Middle frontal gyrus (tissue), 1 donor: Measurements from ENCODE around the gene NCAM2.

ENCODE experiments used
- DNase-seq: peaks from one replicate; pipeline ENCODE4 v3.0.0-alpha.2; 2015; ENCODE audit warnings: low spot score; ENCODE audit errors: extremely low spot score

NCAM2 gene

DNA sequence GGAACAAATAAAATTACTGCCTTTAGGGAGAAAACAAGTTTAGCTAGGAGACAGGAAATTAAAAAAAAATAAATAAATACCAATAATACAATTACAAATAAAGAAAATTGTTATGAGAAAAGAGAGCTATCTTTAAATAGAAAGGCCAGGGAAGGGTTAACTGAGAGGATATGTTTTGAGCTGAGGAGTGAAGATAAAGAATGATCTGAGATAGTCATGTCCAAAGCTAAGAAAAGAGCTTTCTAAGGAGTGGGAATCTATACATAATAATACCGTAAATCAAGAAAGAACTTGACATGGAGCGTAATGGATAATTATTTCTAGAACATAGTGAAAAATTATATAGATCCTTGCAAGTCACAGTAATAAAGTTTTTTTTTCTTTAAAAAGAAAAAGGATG lies 176.5 kb downstream of the NCAM2 start:
- DNase-seq: no peak

DNA sequence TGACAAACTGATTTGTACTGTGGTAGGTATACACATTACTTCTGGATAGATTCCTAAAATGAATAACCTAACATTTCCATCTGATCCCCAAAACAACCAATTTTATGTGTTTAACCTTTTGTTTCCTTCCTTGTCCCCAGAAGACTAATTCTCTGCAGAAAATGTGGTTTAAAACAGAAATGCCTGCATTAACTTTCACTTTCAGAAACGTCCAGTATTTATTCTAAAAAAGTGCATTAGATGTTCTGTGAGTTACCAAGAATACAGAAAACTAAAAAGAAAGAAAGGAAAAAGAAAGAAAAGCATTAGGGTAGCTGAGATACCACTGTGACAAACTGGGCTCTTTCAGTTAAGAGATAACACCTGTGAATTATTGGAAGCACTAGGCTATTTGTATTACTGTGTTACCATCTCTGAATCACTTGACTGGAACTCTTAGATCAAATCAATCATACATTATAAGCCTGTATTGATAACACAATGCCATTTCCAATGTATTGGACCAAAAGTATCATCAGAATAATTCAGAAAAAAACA lies 177.7 kb downstream of the NCAM2 start:
- DNase-seq: no peak

DNA sequence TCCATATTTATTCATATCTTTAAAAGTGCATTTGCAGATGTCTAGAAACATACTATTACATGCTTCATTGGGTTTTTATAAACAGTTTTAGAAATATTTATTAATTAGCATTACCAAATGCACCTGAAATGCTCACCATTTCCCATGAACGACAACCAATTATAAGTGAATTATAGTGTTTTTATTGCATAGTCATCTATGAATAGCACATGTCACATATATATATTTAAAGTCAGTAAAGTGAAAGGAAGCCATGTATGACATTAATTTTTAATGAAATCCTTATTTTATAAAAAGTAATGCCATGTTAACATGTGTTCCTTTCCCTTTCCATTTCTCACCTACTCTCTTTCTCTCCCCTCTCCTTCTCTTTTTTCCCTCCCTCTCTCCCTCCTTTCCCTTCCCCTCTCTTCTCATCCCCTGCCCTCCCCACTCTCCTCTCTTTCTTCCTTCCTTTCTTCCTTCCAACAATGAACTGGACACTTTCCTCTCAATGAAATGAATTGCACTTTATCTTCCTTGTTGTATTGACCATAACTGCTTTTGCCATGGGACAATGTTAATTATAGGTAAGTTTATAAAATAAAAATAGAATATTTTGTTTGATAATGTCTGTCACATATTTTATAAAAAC lies 179.3 kb downstream of the NCAM2 start:
- no peak for DNase-seq

DNA sequence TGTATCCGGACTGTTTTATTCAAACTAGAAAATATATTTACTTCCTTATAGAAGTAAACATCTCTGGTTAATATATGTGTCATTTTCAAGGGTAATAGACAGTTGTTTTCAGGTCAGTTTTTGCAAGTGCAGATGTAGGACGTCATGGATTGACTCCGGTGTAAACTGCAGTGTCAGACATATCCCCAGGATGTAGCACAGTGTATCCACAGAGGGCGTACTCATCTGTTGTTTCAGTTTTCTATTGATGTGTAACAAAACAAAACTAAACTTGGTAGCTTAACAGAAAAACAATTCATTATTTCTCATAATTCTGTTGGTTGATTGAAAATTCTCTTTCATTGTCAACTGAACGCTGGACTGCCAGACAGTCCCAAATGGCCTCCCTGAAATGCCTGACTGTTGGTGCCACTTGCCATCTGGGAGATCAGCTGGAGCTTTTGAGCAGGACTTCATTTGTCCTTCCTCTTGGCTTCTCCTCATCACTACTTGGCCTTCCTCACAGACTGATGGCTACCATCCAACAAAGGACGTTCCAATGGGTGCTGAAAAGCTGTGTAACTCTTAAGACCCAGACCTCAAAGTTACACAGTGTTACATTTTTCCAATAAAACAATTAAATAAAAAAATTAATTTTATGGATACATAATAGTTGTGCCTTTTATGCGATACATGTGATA lies 181.6 kb downstream of the NCAM2 start:
- no peak for DNase-seq

DNA sequence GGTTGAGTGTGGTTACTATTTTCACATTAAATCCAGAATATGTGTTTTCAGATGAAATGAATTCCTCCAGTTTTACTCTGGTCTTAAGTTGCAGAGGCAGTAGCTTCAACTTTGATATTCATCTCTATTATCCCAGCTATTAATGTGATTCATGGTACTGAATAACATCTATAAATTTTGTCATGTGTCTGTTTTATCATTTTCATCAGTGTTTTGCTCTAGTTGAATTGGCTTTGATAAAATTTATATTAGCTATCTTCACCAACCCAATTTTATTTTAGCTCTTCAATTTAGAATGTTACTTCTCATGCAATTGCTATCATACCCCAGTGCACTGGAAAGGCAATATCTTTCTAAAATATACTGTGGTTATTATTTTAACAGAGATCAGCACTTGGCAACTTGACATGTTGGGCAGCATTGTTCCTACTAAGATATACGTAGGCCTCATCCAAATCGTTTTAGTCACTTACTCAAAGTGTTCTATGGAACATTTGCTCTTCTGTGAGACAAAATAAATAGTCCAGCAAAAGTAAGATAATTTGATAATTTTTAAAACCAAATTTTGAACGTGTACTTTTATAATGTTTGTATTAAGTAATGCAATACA lies 184.3 kb downstream of the NCAM2 start:
- no peak for DNase-seq

DNA sequence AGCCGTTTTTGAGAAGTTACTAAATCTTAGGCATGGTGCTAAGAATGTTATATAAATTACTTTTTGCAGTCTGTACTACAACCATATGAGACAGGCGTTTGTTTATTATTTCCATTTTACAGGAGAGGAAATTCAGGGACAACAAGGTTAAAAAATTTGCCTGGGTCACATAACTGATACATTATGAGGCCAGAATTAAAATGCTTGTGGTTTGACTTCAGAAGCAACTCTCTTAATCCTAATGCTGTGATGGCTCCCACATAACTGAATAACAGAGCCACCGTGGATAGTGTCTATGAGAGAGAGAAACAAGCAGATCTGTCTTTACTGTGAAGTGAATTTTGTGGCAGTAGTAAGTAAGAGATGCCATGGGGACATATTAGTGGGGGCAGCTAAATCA lies 184.9 kb downstream of the NCAM2 start:
- no peak for DNase-seq

DNA sequence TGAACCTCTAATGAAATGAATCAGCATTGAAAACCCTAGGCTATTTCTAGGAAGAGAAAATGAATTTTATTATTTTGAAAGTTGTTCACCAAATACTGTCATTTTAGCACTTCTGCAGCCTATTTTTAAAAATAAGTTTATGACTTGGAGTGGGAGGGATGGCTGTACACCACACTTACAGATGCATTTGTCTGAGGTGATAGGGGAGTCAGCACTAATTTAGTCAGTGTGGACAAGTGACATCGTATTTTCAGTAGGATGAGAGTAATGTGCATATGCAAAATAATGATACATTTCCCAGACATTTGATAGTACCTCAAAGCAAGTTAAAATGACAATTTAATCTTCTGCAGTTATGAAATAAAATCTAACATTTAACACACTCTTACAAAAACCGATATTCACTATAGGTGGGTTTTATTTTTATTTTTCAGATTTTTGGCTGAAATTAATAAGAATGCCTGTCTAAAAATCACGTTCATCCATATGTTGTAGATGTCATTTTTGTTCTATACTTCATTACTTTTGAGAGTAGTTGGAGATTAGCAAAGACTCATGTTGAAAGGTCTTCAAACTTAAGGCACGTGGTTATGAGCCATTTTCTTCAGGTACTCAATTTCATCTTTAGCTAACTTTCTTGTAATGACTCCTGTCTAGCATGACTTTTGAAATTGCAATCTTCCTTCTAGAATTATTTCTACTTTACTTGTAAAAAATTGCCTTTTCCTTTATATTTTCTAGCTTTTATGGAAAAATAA lies 186.7 kb downstream of the NCAM2 start:
- DNase-seq: no peak

DNA sequence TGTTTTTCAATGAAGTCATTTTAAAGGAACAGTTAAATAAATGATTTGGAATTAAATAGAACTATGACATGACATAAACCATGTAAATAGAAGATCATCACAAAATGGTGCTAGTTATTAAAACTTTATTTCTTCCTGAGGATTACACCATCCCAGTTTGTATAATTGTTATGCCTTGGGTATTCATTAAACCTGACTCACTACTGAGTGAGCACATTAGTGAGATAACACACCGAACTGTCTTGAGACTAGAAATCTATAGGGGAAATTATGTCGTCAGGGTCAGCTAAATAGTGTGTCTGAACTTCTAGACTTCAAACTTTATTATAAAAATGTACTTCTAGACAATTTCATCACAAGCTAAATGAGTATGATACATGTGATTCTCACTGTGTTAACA lies 189.4 kb downstream of the NCAM2 start:
- no peak for DNase-seq

DNA sequence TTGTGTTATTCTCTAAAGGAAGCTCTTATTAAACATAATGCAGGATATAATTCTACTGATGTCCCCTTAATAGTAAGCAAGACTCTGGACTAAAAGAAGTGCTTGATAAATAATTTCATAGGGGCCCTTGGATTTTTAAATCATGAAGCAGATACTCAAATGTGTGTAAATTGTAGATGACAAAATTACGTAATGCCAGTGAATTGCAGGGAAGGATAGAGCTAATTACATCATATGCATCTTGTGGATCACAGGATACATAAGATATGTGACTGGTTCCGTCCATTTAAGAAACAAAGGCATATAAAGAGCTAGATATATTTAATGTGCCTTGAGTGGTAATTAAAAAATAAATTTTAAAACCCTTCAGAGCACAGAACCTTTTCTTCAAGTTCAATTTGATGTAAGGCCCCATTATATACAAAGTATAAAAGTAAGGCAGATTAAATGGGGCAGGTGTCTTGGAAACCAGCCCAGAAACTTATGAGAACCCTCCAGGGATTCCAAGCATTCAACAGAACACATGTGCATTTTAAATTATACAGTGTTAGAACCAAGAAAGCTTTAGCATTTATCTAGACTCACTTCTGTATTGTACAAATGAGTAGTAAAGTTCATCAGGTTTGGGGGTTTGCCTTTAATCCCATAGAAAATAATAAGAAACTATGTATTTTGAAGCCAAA lies 190.4 kb downstream of the NCAM2 start:
- DNase-seq: no peak

DNA sequence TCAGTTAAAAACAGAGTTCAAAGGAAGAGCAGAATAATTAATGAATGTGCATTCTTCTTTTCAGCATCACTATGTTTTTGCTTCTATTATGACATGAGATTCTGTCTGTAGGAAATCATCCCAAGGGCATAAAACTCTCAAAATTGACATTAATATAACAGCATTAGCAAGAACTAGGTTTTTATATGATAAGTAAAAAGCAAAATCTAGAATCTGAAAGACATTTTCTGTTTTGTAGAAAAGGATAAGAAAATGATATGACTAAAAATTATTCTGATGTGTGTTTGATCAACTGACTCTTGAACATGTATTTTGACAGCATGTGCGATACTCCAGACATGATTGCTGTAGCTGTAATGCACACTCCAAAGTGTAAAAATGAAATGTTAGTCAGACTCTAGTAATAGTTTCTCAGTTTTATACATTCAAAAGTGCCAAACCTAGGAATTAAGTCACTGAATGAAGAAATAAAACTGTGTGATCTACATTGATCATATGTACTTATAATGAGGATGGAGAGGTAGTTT lies 197.3 kb downstream of the NCAM2 start:
- no peak for DNase-seq

DNA sequence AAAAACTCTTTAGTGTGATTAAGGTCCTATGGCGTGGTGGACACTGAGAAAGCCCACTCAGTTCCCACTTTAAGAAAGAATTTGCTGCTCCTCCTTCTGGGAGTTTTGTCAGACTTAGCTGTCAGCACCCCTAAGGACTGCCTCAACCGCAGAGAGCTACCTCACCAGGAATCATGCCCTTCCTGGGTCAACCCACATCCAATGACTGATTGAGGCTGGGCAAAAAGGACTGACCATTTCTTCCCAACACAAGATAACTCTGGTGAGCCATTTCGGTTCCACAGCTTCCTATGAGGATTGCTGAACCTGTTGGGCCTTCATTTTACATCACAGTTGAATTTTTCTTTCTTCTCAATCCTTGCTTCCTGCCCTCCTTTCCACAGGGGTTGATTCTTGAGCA lies 197.9 kb downstream of the NCAM2 start:
- no peak for DNase-seq

DNA sequence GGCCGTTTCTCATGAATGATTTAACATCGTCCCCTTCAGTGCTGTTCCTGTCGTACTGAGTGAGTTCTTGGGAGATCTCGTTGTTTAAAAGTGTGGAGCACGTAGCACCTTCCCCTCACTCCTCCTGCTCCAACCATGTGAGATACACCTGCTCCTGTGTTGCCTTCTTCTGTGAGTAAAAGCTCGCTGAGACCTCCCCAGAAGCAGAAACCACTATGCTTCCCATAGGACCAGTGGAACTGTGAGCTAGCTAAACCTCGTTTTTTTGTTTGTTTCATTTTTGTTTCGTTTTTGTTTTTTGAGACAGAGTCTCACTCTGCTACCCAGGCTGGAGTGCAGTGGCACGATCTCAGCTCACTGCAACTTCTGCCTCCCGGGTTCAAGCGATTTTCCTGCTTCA lies 198.6 kb downstream of the NCAM2 start:
- no peak for DNase-seq

DNA sequence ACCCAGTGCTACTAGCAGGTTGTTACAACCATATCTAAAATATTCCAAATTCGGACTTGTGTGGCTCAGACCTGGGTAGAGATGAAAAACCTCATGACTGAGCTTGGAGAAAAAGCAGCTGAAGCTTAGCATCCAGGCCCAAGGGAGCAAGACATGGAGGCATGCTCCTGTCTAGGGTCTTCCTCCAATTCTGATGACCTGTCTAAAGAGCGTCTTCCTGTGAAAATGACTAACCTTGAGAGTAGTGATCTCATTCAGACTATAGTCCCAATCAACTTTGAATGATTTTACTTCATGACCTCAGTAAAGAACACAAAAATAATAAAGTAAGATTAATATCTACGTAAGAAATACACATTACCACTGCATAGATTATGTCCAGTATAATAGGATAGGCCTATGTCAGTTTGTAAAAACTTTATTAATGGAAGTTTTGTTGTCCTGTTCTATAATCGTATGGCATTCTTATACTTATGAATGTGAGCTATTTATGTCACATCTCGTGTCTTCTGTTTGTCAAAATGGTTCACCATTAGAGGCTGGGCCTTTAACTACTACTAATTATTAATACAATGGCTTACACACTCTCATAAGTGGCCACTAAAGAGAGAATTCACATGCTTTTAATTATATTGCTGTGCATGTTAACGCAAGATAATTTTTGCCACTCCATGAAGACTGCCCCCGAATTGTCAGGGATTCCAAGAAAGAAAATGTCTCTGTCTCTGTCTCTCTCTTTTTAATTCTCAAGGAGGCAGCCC lies 201.3 kb downstream of the NCAM2 start:
- no peak for DNase-seq

DNA sequence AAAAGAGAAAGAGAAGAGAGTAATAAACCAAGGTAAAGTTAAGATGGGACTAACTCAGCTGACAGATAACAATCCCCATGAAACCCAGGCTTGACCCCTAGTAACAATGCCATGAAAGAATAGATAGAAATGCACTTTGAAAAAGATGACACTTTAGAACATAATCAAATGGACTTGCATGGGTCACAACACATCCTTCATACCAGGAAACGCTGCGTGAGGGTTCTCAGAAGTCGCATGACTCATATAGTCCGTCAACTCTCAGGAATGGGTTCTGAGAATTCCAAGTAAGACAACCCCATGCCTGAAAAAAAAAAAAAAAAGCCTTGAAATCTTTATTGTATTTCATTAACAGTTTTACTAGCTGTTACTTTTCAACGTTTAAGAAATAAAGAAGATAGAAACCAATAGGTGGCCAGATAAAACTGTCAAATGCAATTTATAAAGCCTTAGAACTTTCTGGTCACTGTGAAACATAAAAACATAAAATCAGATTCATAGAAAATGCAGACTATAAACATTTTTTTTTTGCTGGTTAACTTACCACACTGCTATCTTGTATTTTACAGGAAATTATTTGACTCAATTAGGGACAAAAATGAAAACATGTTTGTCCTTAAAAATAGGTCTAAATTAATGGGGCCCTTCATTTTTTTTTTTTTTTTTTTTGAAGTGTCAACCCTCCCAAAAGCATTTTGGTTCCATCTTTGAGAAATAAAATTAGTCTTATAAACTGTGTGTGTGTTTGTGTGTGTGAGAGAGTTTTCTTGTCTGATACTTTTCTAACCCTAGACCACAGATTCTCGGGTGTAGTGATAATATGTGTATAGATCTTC lies 202.1 kb downstream of the NCAM2 start:
- no peak for DNase-seq

DNA sequence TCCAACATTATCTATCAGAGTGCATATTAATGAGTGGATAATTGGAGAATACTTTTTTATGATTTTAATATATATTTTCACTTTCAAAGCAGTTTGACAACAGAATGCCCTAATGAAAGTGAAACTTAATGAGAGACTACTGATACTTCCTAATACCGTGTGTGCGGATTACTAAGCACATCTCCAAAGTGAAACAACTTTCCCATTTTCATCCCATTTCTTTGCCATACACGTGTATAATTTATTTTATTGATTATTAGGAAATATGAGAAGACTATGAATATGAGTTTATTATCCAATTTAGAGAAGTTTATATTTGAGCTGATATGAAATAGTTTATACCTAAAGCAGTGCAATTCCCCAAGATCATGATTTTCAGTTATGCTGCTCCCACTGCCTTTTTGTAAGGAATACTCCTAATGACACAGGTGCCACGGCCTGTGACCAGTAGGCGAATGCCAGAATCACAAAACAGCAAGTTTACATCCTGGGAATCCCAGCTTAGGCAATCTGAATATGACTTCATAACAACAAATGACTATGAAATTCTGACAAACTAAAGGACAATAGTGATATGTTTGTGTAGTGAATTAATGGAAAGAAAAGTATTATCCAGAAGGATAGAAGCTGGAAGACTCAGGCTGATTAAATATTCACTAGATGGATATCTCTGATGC lies 202.9 kb downstream of the NCAM2 start:
- DNase-seq: no peak

DNA sequence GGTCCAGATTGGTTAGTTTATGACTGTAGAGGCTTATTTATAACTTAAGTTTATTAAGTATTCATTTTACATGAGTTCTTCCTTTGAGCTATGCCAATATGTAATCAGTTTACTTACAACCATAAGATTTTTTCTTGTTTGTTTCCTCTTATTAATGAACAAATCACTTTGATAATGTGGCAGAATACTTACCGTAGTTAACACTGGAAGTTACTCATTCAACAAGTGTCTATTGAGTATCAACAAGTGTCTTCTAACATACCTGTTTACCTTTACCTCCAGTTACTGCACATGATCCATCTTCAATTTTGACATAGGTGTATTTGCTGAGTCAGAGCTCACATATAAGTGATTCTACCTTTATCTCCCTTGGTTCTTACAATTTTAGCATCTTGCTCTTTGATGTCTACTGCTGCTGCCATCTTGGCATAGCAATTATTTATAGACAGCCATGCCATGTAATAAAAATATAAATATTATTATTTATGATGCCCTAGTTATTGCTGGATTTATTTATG lies 205.7 kb downstream of the NCAM2 start:
- no peak for DNase-seq

DNA sequence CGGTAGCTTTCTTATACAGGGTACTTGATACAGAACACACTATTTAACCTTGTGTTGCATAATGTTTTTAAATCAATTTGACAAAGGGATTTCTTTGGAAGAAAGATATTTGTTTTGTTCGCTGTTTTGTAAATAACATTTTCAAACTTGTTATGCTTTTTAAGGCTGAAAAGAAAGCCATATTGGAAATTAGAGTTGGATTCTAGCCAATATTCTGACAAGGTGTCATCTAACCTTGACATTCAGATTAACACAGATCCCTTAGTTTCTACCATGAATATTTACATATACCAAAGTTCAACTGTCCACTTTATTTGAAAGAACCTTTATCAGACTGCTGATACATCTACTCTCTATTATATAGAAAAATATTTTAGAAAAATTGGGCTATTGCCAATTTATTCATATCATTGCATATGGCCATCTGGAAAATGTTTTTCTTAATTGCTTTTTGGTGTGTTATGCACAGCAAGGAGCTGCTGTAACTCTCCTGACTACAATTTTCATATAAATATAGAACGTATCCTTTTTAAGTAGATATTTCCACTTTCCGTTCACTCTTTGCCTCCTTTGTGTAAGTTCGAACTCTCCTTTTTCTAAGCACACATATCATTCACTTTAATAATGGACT lies 206.3 kb downstream of the NCAM2 start:
- DNase-seq: no peak

DNA sequence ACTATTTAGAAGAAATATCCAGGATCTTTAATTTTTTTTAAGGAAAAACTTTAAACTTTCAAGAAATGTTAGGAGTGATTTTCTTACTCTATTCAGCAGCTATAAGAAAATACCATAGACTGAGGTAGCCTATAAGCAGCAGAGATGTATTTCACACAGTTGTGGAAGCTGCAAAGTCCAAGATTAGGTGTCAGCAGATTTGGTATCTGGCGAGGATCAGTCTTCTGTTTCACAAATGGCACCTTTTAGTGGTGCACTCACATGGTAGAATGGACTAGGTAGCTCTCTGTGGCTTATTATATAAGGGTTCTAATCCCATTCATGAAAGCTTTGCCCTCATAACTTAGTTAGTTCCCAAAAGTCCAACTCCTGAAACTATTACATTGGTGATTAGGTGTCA lies 207.4 kb downstream of the NCAM2 start:
- no peak for DNase-seq
